ENCODE measurements around the gene APEH.
"Not testable (repeated sequence)": the region's sequence is repeated elsewhere in the genome, so short reads cannot be mapped to it uniquely, and the experiment has no call there.

The APEH gene

DNA sequence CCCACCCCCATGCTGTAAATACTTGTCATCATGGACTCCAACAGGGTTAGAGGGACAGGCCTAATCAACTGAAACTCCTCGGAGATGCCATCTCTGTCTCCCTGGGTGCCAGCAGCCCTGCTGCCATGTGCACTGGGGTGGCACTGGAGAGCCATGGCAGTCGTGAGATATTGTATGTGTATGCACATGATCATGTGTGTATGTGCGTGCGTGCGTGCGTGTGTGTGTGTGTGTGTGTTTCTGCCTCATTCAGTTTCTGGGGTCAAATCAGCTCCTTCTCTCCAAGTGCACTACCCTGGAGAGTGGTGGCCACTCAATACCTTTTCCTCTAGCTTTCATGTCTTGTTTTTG is 3.2 kb upstream of the APEH start:
- no peak for DNase-seq

DNA sequence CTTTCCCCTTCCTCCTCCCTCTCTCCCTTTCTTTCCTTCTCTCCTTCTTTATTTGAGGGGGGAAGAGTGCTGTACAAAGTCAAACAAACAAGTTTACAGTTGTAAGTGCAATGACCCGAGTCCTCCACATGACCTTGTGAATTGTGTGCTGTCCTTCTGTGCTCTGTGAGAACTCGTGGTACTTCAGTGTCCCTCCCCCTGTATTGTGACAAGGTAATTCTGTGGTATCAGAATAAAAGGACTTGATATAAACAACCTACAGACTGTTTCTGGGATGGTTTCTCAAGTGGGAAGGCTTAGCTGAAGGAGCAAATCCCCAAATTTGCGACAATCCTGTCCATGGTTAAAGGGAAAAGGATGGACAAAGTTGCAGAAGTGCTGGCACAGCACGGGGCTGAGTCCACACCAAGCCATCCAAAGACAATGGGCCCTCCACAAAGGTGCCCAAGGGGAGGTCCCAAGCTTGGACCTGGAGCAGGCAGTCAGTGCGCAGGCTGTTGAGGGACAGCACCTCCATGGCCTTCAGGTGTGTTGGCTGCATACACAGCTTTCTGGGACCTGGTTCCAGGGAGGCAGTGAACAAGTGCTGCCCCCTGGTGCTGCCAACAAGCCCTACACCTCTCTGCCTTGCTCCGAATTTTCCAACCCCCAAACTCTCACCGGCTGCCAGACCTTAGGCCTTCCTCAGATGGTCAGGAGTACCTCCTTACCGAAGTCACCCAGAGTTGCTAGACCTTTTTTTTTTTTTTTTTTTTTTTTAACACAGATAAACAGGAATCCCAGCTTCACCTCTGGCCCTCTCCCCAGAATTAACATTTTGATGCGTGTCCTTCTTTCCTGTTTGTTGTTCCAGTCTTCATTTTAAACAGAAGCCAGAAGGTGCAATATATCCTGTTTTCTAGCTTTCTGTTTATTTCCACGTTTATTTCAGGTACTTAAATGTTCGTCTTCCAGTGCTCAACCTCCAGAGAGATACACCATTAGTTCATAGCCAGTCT is 2.6 kb upstream of the APEH start:
- DNase-seq = no peak

DNA sequence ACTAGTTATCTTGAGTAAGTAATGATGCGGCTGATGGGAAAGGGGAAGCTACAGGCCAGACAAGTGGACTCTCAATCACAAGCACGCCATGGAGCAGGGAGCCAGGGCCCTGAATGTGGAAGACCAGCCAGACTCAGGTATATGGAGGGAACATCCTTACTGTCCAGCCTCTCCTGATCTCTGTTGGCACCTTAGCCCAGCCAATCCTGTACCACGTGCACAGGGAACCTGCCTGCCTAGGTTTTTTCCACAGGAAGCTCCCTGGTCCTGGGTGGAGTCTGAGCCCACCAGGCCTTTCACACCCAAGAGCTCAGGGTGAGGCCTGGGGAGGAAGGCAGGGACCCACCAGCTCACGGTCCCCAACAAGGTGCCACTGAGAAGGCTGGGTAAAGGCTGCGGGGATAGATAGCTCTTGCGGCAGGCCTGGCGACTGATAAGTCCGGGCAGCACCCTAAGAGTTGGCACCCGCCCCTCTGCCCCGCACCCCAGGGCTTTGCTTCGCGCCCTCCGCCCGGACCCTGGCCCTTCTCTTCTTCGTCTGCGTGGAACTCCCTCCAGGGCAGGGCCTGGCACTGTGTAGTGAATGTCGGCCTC is 933 bp upstream of the APEH start:
- DNase-seq = no peak

DNA sequence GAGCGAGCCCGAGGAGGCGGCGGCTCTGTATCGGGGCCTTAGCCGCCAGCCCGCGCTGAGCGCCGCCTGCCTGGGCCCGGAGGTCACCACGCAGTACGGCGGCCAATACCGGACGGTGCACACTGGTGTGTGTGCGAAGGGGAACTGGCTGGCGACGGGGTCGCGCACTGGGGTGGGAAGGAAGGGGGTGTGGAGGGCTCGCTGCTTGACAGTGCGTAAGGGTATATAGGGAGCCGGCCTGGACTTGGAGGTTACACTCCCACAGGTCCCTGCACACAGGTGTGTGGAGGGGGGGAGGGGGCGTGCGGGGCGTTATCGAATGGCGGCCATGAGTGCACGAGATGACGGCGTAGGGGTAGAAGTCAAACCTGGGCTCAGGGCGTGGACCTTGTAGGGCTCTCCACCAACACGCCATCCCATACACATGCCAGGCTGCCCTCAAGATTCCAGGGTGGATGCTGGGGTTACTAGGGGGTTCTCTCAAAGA is 389 bp downstream of the APEH start:
- no peak for DNase-seq

DNA sequence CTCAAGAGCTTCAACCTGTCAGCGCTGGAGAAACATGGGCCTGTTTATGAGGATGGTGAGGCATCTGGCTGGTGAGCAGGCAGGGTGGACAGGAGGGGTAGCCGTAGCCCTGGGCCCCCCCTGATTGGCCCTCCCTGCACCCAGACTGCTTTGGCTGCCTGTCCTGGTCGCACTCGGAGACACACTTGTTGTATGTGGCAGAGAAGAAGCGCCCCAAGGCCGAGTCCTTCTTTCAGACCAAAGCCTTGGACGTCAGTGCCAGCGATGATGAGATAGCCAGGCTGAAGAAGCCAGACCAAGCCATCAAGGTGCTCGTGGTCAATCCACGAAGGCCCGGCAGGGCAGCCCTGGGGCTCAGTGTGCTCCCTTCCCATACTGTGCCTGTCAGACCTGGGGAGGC is 1.8 kb downstream of the APEH start:
- DNase-seq = no peak

DNA sequence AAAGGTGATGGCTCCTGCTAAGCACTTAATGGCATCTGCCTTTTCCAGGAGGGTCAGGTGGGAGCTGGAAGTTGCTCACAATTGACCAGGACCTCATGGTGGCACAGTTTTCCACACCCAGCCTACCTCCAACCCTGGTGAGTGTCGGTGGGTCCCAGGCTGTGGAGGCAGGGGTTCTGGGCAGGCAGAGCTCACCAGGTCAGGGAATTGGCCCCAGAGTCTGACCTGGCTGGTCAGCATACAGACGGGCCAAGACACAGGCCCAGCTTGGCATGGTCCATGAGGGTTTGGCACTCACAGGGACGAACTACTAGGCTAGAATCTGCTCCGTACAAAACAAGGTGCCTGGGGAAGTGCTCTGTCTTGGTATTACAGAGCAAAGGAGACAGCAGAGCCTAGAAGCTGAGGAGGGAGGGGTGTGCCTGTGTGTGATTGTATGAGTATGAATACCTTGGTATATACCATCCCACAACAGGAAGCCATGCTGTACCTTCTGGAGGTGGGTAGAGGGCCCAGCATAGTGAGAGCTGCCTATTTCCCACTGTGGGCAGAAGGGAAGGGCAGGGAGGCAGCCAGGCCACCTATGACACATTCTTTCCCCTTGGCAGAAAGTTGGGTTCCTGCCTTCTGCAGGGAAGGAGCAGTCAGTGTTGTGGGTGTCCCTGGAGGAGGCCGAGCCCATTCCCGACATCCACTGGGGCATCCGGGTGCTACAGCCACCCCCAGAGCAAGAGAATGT is 6.5 kb downstream of the APEH start:
- no peak for DNase-seq

DNA sequence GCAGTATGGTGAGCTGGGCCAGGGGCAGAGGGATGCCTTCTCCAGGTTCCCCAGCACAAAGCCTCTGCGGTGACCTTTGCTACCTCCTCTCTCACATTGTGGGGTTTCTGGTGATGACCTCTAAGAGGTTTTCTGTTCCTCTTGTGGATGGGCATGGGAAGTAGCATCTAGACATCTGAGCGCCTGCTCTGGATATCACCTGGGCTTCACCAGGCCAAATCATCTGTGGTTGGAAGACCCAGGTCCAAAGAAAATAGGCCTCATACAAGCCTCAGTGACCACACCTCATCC is 7.0 kb downstream of the APEH start:
- DNase-seq = no peak

DNA sequence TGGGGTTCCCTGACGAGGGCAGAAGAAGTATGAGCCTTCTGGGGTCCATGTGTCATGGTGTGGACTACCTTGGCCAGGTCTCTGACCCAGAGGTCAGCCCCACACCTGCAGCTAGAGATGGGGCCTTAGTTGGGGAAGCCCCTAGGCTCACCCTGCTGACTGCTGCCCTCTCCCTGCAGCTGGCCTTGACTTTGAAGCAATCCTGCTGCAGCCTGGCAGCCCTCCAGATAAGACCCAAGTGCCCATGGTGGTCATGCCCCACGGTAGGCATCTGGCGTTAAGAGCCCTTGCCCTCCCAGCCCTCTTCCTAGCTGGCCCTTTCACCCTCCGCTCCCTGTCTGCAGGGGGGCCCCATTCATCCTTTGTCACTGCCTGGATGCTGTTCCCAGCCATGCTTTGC is 7.4 kb downstream of the APEH start:
- DNase-seq = no peak

DNA sequence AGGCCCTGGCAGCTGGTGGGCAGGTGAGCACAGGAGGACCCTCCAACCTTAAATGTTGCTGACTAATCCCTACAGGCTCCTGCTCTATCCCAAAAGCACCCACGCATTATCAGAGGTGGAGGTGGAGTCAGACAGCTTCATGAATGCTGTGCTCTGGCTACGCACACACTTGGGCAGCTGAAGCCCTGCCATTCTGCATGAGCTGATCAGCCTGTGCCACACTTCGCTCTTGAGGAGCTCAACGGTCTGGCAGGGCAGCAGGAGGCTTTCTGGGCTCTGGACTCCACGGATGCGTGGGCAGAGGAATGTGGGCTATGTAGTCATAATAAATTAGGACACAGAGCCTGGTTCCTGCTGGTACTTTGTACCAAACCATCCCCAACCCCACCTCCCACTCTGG is 9.0 kb downstream of the APEH start:
- no peak for DNase-seq

DNA sequence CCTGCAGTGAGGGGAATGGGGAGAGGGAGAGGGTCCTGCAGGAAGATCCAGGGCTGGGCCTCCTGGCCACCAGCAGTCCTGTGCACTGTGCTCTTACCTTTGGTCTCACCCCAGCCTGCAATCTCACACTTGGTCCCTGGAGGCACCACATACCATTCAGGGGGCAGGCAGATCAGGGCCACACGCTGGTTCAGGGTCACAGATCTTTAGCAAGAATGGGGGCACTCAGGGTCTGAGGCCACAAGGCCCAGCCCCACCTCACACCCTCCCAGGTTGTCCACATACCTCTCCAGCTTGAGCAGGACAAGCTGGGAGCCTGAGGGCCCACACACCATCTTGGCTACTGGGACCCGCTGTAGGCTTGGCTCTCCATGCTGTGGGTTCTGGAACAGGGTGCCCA is 10.3 kb downstream of the APEH start:
- DNase-seq = not testable (repeated sequence)

DNA sequence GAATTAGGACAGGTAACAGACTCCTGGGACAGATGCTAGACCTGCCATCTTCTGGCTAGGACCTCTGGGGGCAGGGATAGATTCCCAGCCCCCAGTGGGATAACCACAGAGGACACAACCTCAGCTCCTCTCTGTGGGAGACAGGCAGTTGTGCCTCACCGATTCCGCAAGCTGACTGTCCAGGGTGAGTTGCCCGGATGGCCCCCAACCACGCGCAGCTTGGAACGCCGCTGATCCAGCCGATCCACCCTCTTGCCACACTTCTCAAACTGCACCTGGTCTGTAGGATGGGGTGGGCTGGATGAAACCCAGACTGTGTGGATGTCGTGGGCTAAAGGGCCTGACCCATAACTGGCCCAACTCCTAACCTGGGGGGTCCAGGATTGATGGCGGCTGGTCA is 11.0 kb downstream of the APEH start:
- DNase-seq = not testable (repeated sequence)

DNA sequence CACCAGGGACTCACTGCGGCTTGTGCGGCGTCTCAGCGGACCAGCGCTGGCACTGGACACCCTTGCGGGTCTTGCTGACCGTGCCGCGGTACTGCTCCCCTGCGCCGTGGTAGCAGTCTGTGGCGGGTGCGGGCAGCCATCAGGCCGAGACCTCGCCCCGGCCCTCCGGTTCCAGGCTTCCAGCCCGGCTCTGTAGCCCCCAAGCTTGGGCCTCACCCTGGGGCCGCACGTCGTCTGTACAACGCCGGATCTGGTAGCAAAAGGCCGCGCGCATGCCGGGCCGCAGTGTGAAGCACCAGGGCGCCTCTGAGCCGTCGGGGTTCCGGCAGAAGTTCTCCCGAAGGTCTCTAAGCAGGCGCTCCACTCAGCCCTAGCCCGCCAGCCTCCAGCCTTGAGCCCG is 11.7 kb downstream of the APEH start:
- DNase-seq = not testable (repeated sequence)

DNA sequence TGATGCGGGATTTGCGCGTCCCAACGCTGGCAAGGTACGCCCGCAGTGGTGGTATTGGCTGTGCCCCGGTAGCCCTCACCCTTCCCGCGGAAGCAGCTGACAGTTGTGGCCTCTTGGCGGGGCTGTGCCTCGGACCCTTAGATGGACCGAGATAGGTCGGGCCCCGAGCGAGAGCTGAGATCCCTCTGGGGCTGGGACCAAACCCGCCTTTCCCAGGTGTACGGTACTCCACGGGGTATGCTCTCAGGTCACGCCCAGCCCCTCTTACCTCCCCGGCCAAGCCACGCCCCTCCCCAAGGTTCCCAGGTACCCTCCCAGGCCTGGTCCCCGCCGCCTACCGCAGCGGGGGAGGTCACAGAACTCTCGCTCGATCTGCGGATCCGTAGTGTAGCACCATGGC is 12.2 kb downstream of the APEH start:
- DNase-seq = not testable (repeated sequence)

DNA sequence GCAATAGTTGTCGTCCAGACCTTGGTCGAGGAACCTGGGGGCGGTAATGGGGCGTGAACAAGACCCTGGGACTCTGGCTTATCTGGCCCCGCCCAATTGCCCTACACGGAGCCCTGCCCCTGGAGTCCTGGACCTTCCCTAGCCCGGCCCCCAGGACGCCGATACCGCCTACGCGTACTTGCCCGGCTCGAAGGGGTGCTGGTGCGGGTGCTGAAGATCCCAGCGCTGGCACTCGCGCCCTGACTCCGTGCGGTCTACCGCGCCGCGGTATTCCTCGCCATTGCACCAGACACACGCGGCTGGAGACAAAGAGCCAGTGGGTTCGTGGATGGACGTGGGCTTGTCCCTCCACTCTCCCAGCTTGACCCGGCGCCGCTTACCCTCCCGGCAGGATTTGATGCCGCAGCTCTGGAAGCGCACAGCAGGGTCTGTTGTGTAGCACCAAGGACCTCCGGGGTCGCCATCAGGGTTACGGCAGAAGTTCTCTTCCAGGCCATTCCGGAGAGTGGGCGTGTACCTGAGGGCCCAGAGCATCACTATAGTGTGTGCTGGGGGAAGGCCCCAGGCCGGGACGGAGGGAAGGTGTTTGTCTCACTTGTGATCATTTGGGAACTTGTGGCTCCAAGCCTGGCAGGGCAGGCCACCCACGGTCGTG is 12.7 kb downstream of the APEH start:
- DNase-seq = not testable (repeated sequence)

DNA sequence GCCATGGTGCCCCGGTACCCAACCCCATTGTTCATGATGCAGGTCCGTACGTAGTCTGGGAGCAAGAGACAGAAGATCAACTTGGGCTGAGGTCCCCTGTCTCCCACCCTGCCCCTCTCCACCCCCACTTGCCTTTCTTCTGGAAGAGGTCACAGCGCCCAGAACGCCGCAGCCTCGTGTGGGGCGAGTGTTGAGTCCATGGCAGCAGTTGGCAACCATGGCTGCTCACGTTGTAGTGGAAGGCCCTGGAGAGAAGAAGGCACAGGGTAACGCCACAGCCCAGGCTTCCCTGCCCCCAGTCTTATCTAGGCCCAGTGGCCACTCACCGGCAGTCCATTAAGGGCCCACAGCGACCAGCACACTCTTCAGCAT is 13.3 kb downstream of the APEH start:
- DNase-seq = not testable (repeated sequence)

DNA sequence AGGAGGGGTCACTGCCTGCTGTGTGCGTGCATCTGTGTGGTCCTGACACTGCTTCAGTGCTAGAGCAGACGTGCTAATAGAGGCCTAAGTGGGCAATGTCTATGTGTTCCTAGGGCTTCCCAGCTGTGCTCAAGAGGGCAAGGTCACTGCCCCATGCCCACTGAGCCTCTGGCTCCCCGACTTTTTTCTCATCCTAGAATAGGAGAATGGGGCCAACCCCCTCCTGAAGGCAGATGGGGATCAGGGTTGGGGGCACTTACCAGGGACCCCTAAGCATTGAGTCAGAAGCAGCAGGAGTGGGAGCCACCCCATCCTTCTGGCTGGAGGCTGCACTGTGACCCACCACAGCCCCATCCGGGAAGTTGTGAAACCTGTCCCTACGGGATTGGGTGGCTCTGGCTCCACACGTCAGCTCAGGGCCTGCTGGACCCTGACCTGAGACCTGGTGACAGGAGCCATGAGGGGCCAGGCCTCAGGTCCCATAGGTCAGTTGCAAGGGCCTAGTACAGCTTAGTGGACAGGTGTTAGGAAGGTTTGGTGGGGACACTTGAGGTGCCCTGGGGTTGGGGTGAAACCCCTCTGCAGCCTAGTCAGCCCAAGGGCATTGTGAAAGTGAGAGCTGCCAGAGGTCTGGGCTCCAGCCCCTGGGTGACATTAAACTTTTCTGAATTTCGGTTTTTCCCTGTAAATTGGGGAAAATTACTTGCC is 14.3 kb downstream of the APEH start:
- DNase-seq = not testable (repeated sequence)

DNA sequence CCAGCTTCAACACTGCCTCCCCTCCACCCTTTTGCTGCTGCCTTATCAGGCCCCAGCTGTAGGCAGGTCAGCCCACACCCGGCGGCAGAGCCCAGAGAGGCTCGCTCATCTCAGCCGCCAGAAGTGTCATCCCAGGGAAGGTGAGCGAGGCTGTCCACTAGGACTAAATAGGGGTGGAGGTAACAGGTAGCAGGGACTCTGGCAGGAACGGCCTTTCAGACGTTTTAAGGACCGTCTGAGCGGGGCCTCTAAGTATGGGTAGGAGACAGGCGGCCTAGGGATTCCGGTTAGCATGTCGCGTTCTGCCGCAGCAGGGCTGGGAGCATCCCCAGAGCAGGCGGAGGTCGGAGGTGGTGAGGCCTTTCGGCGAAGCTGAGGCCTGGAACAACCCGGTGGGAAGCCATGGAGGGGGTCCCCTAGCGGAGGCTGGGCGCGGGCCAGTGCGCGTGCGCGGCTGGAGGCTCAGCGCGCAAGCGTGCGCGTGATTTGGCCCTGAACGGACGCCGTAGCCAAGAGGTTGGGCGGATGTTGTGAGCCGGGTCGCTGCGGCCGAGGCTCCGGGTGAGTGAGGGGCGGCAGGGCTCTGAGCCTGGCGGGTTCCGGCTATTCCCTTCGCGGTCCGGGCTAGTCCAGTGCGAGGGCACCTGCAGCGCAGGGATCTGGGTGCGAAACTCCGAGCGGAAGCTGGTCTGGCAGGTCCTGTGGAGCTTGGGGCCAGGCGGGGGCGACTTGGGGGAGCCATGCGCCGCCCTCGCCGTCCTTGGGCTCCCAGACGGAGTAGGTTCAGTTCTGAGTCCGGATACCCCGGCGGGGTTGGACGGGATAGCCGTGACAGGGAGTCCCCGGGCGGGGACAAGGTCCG is 15.1 kb downstream of the APEH start, which contains the start of the genes MST1 and RNF123:
Gene MST1 (minus strand): TSS at position 429 of the 862 bp plus-strand sequence. CDS start 783 bp downstream, outside the sequence.
Gene RNF123 (plus strand): TSS at position 512 of the 862 bp plus-strand sequence. CDS start 1,609 bp downstream, outside the sequence.
- no peak for DNase-seq

DNA sequence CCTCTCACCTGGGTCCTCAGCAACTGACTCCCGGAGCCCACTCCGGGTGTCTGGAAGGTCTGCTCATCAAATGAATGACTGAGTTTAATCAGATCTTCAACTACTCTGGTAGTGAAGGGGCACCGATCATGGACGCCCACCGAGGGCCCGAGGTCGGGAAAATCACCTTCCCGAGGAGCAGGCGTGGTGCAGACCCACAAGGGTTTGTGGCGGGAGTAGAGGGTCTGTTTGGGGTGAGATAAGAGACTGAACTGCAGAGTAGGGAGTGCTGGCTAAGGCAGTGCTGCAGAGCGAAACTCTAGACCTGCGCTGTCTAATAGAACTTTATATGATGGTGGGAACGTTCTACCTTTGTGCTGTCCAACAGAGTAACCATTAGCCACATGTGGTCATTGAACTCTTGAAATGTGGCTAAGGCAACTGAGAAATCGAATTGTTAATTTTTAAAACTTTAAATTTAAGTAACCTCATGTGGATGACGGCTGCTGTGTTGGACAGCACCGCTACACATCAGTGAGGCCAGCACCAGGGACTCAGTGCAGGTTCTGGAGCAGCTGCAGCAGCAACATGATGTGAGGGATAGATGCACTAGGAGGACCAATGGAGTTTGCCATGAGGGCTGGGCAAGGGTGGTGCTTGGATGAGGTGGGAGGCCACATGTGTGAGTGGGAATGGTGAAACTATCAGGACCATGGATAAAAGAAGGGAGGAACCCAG is 15.9 kb downstream of the APEH start:
- not testable (repeated sequence) for DNase-seq

DNA sequence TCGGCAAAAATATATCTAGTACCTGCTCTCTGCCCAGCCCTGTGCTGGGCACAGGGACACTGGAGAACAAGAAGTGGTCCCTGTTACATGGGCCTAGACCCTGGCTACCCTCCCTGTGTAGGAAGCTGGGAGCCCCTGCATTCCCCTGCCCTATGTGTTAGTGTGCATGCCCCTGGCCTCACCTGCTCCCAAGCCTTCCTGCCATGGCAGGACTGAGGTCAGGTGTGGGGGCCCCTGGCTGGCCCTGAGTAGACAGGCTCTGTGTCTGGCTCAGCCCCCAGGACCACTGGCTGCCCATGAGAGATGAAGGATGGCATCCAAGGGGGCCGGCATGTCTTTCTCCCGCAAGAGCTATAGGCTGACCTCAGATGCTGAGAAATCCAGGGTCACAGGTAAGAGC is 16.7 kb downstream of the APEH start:
- DNase-seq = not testable (repeated sequence)

DNA sequence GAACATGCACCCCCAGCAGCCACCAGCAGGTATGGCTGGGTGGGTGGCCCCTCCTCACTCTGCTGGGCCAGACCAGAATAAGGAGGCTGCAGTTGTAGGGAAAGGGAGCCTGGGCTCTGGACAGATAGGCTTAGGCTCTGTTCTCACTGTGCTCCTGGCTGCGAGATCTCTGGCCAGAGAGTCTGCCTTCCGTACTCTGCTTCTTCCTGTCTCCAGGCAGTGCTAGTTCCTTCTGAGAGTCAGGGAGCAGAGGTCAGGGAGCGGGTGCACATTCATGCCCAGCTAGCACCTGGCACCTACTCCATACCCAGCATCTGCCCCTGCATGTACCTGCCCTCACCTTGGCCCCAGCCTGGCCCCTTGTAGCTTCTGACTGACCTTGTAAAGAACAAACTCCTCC is 17.3 kb downstream of the APEH start:
- DNase-seq = not testable (repeated sequence)
